ENCODE results near the gene EFNA5. TPM values are rescaled to one million over a fixed set of nuclear protein-coding genes. Genes with fewer than 3 reads are reported as not detected.

The EFNA5 gene
- total and polyA plus RNA-seq, 10 of the 15 experiments (the other 5 are each of a cell fraction or from before 2014, with no cell fraction given) = 0.19 to 12.6 (median 3.9) TPM

DNA sequence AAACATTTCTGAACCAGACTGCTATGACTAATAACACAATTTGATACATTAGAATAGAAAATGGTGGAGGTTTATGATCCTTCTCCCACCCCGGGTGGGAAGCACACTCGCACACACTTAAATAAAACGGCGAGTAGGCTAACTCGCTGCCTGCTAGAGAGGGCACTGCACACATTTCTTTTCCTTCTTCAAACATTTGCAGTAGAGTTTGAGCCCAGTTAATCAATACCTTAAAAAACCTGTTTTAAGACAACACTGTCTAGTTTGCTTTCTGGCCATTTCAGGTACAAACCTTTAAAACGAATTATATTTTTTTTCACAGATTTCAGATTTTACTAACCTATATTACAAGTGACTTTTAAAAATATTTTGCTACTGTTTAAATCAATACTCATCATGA lies 63.5 kb downstream of the EFNA5 start:
- POLR2A ChIA-PET = interaction anchor here (0.6 kb wide), 1 partner anchor 308 kb away, joined by 4 read pairs; no protein-coding TSS in a partner anchor
- H3K4me2 ChIP-seq (ENCODE audit: control insufficient read depth, insufficient read depth) = no peak overlapping the region
- in situ Hi-C loops (cut with MboI) = no loop called here

DNA sequence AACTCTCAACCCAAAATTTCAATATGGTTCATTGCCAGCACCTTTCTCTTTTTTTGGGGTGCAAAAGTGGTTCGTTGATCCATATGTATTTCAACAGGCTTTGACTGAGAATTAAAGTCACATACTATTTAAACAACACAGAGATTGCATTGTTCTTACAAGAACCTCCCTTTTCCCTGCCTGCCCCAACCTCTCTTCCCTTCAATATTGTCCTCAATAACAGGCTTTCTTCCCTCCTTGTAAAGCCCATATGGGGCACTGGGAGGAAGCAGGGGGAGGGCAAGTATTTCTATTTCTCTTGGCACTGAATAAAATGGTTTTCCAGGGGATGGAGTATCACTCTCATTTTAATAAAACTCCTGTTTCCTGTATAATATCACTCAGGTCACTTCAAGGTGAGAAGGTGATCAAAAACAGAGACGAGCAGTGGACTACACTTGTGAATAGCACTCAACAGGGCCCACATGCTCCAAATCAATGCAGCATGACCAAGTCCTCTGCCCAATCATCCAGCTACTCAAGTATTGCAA lies 65.1 kb downstream of the EFNA5 start:
- ATAC-seq (no peak), FAIRE-seq (no peak), DNase-seq (ENCODE audit: low read depth, low spot score) (no peak)
- H3K36me3 ChIP-seq (ENCODE audit: control insufficient read depth in 2 of 2, insufficient read depth in 2 of 2, low read length in 1 of 2) = no peaks in the 10 kb centered on the region
- no peaks in the 10 kb centered on the region; the same call in 1 of the 2 replicates for H3K4me1 ChIP-seq (ENCODE audit: control insufficient read depth, insufficient read depth, low read length)
- 0% methylated on average over 2 of the region's 2 CpGs for WGBS (ENCODE audit: insufficient coverage, insufficient replicate concordance, low lambda C conversion rate, missing lambda C conversion rate)
- H3K79me2 ChIP-seq (ENCODE audit: control insufficient read depth, insufficient read depth, low read length) = peaks cover 39% of the 10 kb centered on the region
- in situ Hi-C loops (cut with MboI) (no loop called here), intact Hi-C loops (cut with micrococcal nuclease; ENCODE audit: unreplicated experiment) (no loop called here)
- SMC1A ChIA-PET (ENCODE audit: uncharacterized antibody, unreplicated experiment) = interaction anchor here (0.7 to 3.3 kb wide), 10 partner anchors 9 to 55 kb away, joined by 3 to 15 read pairs (median 4); no protein-coding TSS in a partner anchor
- H3K9me3 ChIP-seq (replicated peaks; ENCODE audit: control insufficient read depth, insufficient read depth, low read length) = no peaks in the 10 kb centered on the region; the same call in 2 of the 3 replicates
- no peak overlapping the region for H3K27ac ChIP-seq (ENCODE audit: control insufficient read depth, insufficient read depth)
- H4K20me1 ChIP-seq (ENCODE audit: control insufficient read depth, insufficient read depth) = no peaks in the 10 kb centered on the region
- no peak overlapping the region for H3K9ac ChIP-seq (ENCODE audit: control insufficient read depth, insufficient read depth, low read length)
- CTCF ChIA-PET = interaction anchor here (1.0 to 2.5 kb wide), 5 partner anchors 9 to 33 kb away, joined by 3 to 11 read pairs (median 4); no protein-coding TSS in a partner anchor
- peak overlapping the region; percentile 50; the same call in 1 of the 2 replicates for H3K4me2 ChIP-seq (ENCODE audit: control insufficient read depth, insufficient read depth)
- POLR2A ChIA-PET = interaction anchor here (1.0 to 1.1 kb wide), 2 partner anchors 10 to 25 kb away, joined by 4 read pairs; no protein-coding TSS in a partner anchor
- no peaks in the 10 kb centered on the region for H3K27me3 ChIP-seq (replicated peaks in 1 of 2; ENCODE audit: control insufficient read depth in 2 of 2, insufficient read depth in 2 of 2, low read length in 1 of 2)
- no peak overlapping the region for H2AFZ ChIP-seq (ENCODE audit: control insufficient read depth, low read depth, low read length)
- TF ChIP-seq STAT3 (IDR thresholded peaks at IDR 0.05; ENCODE audit: low read depth, low read length) (no peak), PAX8 (IDR thresholded peaks at IDR 0.05) (no peak), PAX5 (IDR thresholded peaks at IDR 0.05; ENCODE audit: borderline replicate concordance, low read depth, low read length) (0 out of 2 replicates have a peak, but pooled peaks have one; percentile 26)
- H3K4me3 ChIP-seq = no peak overlapping the region
- BruUV-seq (replicated peaks) = no TSS peak
- RAD21 ChIA-PET (ENCODE audit: unreplicated experiment) = interaction anchor here (0.6 to 2.1 kb wide), 6 partner anchors 11 to 317 kb away, joined by 3 to 7 read pairs (median 4); no protein-coding TSS in a partner anchor

More for the DNA sequence above, 63.5 kb downstream of the EFNA5 start:
- no peak overlapping the region for H3K9ac ChIP-seq (ENCODE audit: control insufficient read depth, insufficient read depth, low read length)
- intact Hi-C loops (cut with micrococcal nuclease; ENCODE audit: unreplicated experiment) = no loop called here
- DNase-seq (ENCODE audit: low read depth, low spot score) = no peak
- 64% methylated on average over 6 of the region's 6 CpGs for WGBS (ENCODE audit: insufficient coverage, insufficient replicate concordance, low lambda C conversion rate, missing lambda C conversion rate)
- no peaks in the 10 kb centered on the region for H3K36me3 ChIP-seq (ENCODE audit: control insufficient read depth in 2 of 2, insufficient read depth in 2 of 2, low read length in 1 of 2)
- no peaks in the 10 kb centered on the region for H3K27me3 ChIP-seq (replicated peaks in 1 of 2; ENCODE audit: control insufficient read depth in 2 of 2, insufficient read depth in 2 of 2, low read length in 1 of 2)
- H3K4me3 ChIP-seq = no peak overlapping the region
- no peak for ATAC-seq
- RAD21 ChIA-PET (ENCODE audit: unreplicated experiment) = interaction anchor here (0.7 to 2.0 kb wide), 5 partner anchors 33 to 75 kb away, joined by 3 to 6 read pairs (median 3); no protein-coding TSS in a partner anchor
- H3K27ac ChIP-seq (ENCODE audit: control insufficient read depth, insufficient read depth) = no peak overlapping the region
- TF ChIP-seq SPI1 (IDR thresholded peaks at IDR 0.05; ENCODE audit: borderline replicate concordance, insufficient read depth, low read depth, low read length) = no peak
- TF ChIP-seq EP300 (IDR thresholded peaks at IDR 0.05; ENCODE audit: borderline replicate concordance in 1 of 2, control insufficient read depth in 1 of 2, low read depth in 2 of 2, low read length in 2 of 2) = no peak
- CTCF ChIA-PET = interaction anchor here (1.9 kb wide), 1 partner anchor 13 kb away, joined by 5 read pairs; no protein-coding TSS in a partner anchor
- H3K9me3 ChIP-seq (replicated peaks; ENCODE audit: control insufficient read depth, insufficient read depth, low read length) = peaks cover 2% of the 10 kb centered on the region; the same call in 2 of the 3 replicates
- peaks cover 44% of the 10 kb centered on the region for H3K79me2 ChIP-seq (ENCODE audit: control insufficient read depth, insufficient read depth, low read length)
- H3K4me1 ChIP-seq (ENCODE audit: control insufficient read depth, insufficient read depth, low read length) = no peaks in the 10 kb centered on the region; the same call in 1 of the 2 replicates
- no TSS peak for BruUV-seq (replicated peaks)
- SMC1A ChIA-PET (ENCODE audit: uncharacterized antibody, unreplicated experiment) = interaction anchor here (1.7 to 2.1 kb wide), 4 partner anchors 9 to 67 kb away, joined by 4 to 7 read pairs (median 5); no protein-coding TSS in a partner anchor
- no peak for FAIRE-seq
- H4K20me1 ChIP-seq (ENCODE audit: control insufficient read depth, insufficient read depth) = no peaks in the 10 kb centered on the region
- no peak overlapping the region for H2AFZ ChIP-seq (ENCODE audit: control insufficient read depth, low read depth, low read length)
